ENCODE results near the gene RPL31.

GRCh38 chr2:100968146-100969145 is 33.6 kb upstream of the RPL31 start:
- TF ChIP-seq REST (IDR thresholded peaks at IDR 0.05; ENCODE audit: insufficient read depth in 1 of 2, low read depth in 2 of 2, low read length in 1 of 2) (no peak), POLR2AphosphoS5 (IDR thresholded peaks at IDR 0.05; ENCODE audit: low read depth, low read length) (no peak)

Measured in Panc1 (cell line).